GM12878 (cell line): ENCODE results near the gene SLC35F3. TPM values are rescaled to one million over a fixed set of nuclear protein-coding genes. Genes with fewer than 3 reads are reported as not detected.

Experiments
- BHLHE40 ChIP-seq, 2 experiments: fragments of 450-650 bp in 1 of 2; IDR thresholded peaks; 2 replicates each; pipeline ENCODE4 v1.6.1; 2011 to 2017; ENCODE audit warnings: low read depth in 2 of 2, borderline replicate concordance in 1 of 2, improper control_type of control experiment in 1 of 2, low read length in 1 of 2, mild to moderate bottlenecking in 1 of 2
- CBFB ChIP-seq: IDR thresholded peaks from 2 replicates; pipeline ENCODE4 v1.6.1; 2016; ENCODE audit warnings: antibody characterized with exemption, low read depth
- CBX3 ChIP-seq: fragments of 200-600 bp; sonication (generic); IDR thresholded peaks from 2 replicates; pipeline ENCODE4 v1.6.1; 2016; ENCODE audit warnings: low read depth, borderline replicate concordance
- CREB1 ChIP-seq: IDR thresholded peaks from 2 replicates; pipeline ENCODE4 v1.6.1; 2012; ENCODE audit warnings: low read depth, mild to moderate bottlenecking, inconsistent platforms
- EED ChIP-seq: sonication (generic); IDR thresholded peaks from 2 replicates; pipeline ENCODE4 v1.6.1; 2016; ENCODE audit warnings: antibody characterized with exemption, low read depth
- ESRRA ChIP-seq: IDR thresholded peaks from 2 replicates; pipeline ENCODE4 v1.6.1; 2012; ENCODE audit warnings: mild to moderate bottlenecking, low read length, improper control_type of control experiment
- GATAD2B ChIP-seq: fragments of 450-650 bp; conservative IDR thresholded peaks from 2 replicates; pipeline ENCODE4 v1.6.1; 2017; ENCODE audit warnings: low read depth, mild to moderate bottlenecking, moderate library complexity
- IRF4 ChIP-seq: IDR thresholded peaks from 2 replicates; pipeline ENCODE4 v1.6.1; 2011; ENCODE audit warnings: low read depth, low read length
- MEF2A ChIP-seq: IDR thresholded peaks from 2 replicates; pipeline ENCODE4 v1.6.1; 2011; ENCODE audit warnings: low read depth, mild to moderate bottlenecking, low read length, moderate library complexity; ENCODE audit not compliant: insufficient read depth
- MEF2B ChIP-seq: fragments of 450-650 bp; IDR thresholded peaks from 2 replicates; pipeline ENCODE4 v1.6.1; 2018; ENCODE audit warnings: mild to moderate bottlenecking, moderate library complexity; ENCODE audit not compliant: partially characterized antibody, poor library complexity, severe bottlenecking
- PAX5 ChIP-seq: IDR thresholded peaks from 2 replicates; pipeline ENCODE4 v1.6.1; 2011; ENCODE audit warnings: low read depth, low read length, borderline replicate concordance
- PML ChIP-seq: IDR thresholded peaks from 2 replicates; pipeline ENCODE4 v1.6.1; 2012; ENCODE audit warnings: low read length, inconsistent platforms
- POLR2AphosphoS2 ChIP-seq: IDR thresholded peaks from 2 replicates; pipeline ENCODE4 v1.6.1; 2011; ENCODE audit warnings: low read depth, mild to moderate bottlenecking, low read length, improper control_type of control experiment, moderate library complexity
- RAD21 ChIP-seq: IDR thresholded peaks from 2 replicates; pipeline ENCODE4 v1.6.1; 2011; ENCODE audit warnings: mild to moderate bottlenecking, low read depth, low read length, moderate library complexity; ENCODE audit not compliant: insufficient read depth
- SMC3 ChIP-seq: IDR thresholded peaks from 2 replicates; pipeline ENCODE4 v1.6.1; 2011; ENCODE audit warnings: low read length, improper control_type of control experiment, borderline replicate concordance
- SP1 ChIP-seq: IDR thresholded peaks from one replicate; pipeline ENCODE4 v1.6.1; 2011; ENCODE audit warnings: low read depth, low read length
- TBL1XR1 ChIP-seq: IDR thresholded peaks from 2 replicates; pipeline ENCODE4 v1.6.1; 2012; ENCODE audit warnings: low read depth, low read length, improper control_type of control experiment
- TCF12 ChIP-seq: IDR thresholded peaks from 2 replicates; pipeline ENCODE4 v1.6.1; 2011; ENCODE audit warnings: low read depth, mild to moderate bottlenecking, low read length
- TCF3 ChIP-seq: IDR thresholded peaks from 2 replicates; pipeline ENCODE4 v1.6.1; 2012; ENCODE audit warnings: low read depth, mild to moderate bottlenecking, low read length, borderline replicate concordance; ENCODE audit not compliant: insufficient read depth
- ZNF217 ChIP-seq: fragments of 450-650 bp; IDR thresholded peaks from 2 replicates; pipeline ENCODE4 v1.6.1; 2017; ENCODE audit warnings: antibody characterized with exemption, mild to moderate bottlenecking
- polyA plus RNA-seq, 11 experiments: library from polyadenylated mRNA; depleted of rRNA in 4 of 11; unstranded in 6 of 11; stranded (reverse) in 5 of 11; fragments of >200 nt; fragmentation: Nextera tagmentation in 4 of 11; fragmentation: Illumina TruSeq in 1 of 11; extraction: Ambion mirVana in 4 of 11; extraction: Trizol in 1 of 11; gene quantifications; 1 replicate in 1 of 11; 2 replicates in 10 of 11; pipeline versions ENCODE4 v1.2.1 to v1.2.3, GENCODE V29; 2011 to 2016; ENCODE audit warnings: inconsistent platforms in 2 of 11, missing spikeins in 2 of 11, low read depth in 1 of 11
- total RNA-seq, 4 experiments: library from RNA; depleted of rRNA in 3 of 4; stranded (reverse); fragments of >200 nt in 3 of 4; fragmentation: Illumina TruSeq in 1 of 4; extraction: Trizol in 1 of 4; gene quantifications; 2 replicates each; pipeline versions ENCODE4 v1.2.1 to v1.2.3, GENCODE V29; 2013 to 2021
- TF ChIP-seq, protein P1 (sequence below): fragments of 450-650 bp; IDR thresholded peaks from 2 replicates; pipeline ENCODE4 v1.6.1; 2016; ENCODE audit warnings: mild to moderate bottlenecking
- TF ChIP-seq, protein P2 (sequence below), 3 experiments: IDR thresholded peaks in 2 of 3; conservative IDR thresholded peaks in 1 of 3; 2 replicates each; pipeline ENCODE4 v1.5.1; 2011; ENCODE audit warnings: low read depth in 3 of 3, low read length in 3 of 3, mild to moderate bottlenecking in 3 of 3, control low read depth in 2 of 3, moderate library complexity in 2 of 3, inconsistent platforms in 1 of 3, mixed read lengths in 1 of 3; ENCODE audit not compliant: control insufficient read depth in 2 of 3, insufficient read depth in 1 of 3; ENCODE audit errors: extremely low read depth in 1 of 3
- TF ChIP-seq, protein P3 (sequence below): fragments of 450-650 bp; IDR thresholded peaks from 2 replicates; pipeline ENCODE4 v1.6.1; 2016; ENCODE audit warnings: mild to moderate bottlenecking

The SLC35F3 gene
- total and polyA plus RNA-seq, 10 of the 15 experiments (the other 5 are each of a cell fraction or from before 2014, with no cell fraction given), result 1.0 to 8.6 (median 5.7) TPM

DNA sequence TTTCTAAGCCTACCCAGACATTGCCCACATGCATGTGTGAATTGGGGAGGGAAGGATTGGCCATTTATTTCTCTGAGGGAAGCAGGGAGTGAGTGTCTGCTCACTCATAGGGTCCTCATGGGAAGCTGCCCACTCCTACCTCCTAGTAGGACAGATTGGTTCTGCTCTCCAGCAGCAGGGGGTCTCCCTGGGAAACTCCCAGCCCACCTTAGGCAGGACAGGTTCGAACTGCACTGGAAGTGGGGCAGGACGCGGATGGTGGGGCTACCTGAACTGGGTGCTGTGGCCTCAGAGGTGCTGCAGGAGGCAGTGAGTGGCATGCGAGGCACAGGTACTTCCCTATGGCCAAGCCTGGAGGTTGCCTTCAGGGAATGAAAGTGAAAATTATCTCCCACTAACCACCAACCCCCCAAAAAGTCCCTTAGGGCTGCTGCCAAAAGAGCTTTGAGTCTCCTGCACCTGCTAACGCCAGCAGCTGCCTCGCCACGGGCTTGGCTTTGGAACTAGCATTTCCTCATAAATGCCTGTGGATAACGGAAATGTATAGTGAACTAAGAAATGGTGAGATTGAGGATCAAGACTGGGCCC is 311.7 kb downstream of the SLC35F3 start (continued):
- TF ChIP-seq PAX5, result peak; percentile 48; the same call in 1 of the 2 replicates
- TF ChIP-seq TBL1XR1, result peak; percentile 23; the same call in 1 of the 2 replicates
- TF ChIP-seq CREB1, result no peak
- peak; percentile 24 for TF ChIP-seq MEF2B
- no peak for TF ChIP-seq POLR2AphosphoS2
- TF ChIP-seq, protein P1, sequence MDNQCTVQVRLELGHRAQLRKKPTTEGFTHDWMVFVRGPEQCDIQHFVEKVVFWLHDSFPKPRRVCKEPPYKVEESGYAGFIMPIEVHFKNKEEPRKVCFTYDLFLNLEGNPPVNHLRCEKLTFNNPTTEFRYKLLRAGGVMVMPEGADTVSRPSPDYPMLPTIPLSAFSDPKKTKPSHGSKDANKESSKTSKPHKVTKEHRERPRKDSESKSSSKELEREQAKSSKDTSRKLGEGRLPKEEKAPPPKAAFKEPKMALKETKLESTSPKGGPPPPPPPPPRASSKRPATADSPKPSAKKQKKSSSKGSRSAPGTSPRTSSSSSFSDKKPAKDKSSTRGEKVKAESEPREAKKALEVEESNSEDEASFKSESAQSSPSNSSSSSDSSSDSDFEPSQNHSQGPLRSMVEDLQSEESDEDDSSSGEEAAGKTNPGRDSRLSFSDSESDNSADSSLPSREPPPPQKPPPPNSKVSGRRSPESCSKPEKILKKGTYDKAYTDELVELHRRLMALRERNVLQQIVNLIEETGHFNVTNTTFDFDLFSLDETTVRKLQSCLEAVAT, result 0 out of 2 replicates have a peak, but pooled peaks have one; percentile 25
- TF ChIP-seq BHLHE40 (IDR thresholded peaks at IDR 0.05; ENCODE audit: borderline replicate concordance in 1 of 2, low read depth in 2 of 2, low read length in 1 of 2), result peak; percentile 48 to 53; a peak in 2 of 4 replicates
- TF ChIP-seq, protein P2, sequence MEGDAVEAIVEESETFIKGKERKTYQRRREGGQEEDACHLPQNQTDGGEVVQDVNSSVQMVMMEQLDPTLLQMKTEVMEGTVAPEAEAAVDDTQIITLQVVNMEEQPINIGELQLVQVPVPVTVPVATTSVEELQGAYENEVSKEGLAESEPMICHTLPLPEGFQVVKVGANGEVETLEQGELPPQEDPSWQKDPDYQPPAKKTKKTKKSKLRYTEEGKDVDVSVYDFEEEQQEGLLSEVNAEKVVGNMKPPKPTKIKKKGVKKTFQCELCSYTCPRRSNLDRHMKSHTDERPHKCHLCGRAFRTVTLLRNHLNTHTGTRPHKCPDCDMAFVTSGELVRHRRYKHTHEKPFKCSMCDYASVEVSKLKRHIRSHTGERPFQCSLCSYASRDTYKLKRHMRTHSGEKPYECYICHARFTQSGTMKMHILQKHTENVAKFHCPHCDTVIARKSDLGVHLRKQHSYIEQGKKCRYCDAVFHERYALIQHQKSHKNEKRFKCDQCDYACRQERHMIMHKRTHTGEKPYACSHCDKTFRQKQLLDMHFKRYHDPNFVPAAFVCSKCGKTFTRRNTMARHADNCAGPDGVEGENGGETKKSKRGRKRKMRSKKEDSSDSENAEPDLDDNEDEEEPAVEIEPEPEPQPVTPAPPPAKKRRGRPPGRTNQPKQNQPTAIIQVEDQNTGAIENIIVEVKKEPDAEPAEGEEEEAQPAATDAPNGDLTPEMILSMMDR (IDR thresholded peaks at IDR 0.05 in 2 of 3, conservative IDR thresholded peaks at IDR 0.05 in 1 of 3; ENCODE audit: control insufficient read depth in 2 of 3, extremely low read depth in 1 of 3, insufficient read depth in 1 of 3, low read depth in 3 of 3, low read length in 3 of 3), result peak; percentile 19 to 30 (median 28); a peak in 3 of 6 replicates
- no peak for TF ChIP-seq ESRRA
- 0 out of 2 replicates have a peak, but pooled peaks have one; percentile 26 for TF ChIP-seq CBFB
- no peak for TF ChIP-seq RAD21
- peak; percentile 44; the same call in 1 of the 2 replicates for TF ChIP-seq GATAD2B
- TF ChIP-seq CBX3, result no peak
- TF ChIP-seq, protein P3, sequence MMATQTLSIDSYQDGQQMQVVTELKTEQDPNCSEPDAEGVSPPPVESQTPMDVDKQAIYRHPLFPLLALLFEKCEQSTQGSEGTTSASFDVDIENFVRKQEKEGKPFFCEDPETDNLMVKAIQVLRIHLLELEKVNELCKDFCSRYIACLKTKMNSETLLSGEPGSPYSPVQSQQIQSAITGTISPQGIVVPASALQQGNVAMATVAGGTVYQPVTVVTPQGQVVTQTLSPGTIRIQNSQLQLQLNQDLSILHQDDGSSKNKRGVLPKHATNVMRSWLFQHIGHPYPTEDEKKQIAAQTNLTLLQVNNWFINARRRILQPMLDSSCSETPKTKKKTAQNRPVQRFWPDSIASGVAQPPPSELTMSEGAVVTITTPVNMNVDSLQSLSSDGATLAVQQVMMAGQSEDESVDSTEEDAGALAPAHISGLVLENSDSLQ, result peak; percentile 85
- peak; percentile 31; the same call in 1 of the 2 replicates for TF ChIP-seq SMC3
- no peak for TF ChIP-seq SP1
- peak; percentile 62; the same call in 1 of the 2 replicates for TF ChIP-seq TCF3
- TF ChIP-seq EED, result peak; percentile 95
- no peak for TF ChIP-seq PML
- TF ChIP-seq ZNF217, result 0 out of 2 replicates have a peak, but pooled peaks have one; percentile 43
- TF ChIP-seq MEF2A, result 0 out of 2 replicates have a peak, but pooled peaks have one; percentile 25
- TF ChIP-seq IRF4, result 0 out of 2 replicates have a peak, but pooled peaks have one; percentile 7
- peak; percentile 95 for TF ChIP-seq TCF12
